SK-N-SH (cell line): Measurements from ENCODE around the gene STON2. TPM values are rescaled to one million over a fixed set of nuclear protein-coding genes. Genes with fewer than 3 reads are reported as not detected.

Experiments
- CTCF ChIA-PET: fragments of 300-600, 350-600 bp; formaldehyde crosslinking; extraction: SDS; loops from one replicate; lab custom pipeline; 2021; lab: Yijun Ruan, JAX
- POLR2A ChIA-PET: fragments of 350-600 bp; sonication (Branson Sonifier 250); formaldehyde crosslinking; extraction: SDS; loops from one replicate; lab custom pipeline; 2020; ENCODE audit warnings: antibody characterized with exemption, inconsistent platforms; lab: Yijun Ruan, JAX
- DNase-seq: peaks from one replicate; pipeline ENCODE4 v3.0.0; 2012
- H2AFZ ChIP-seq: fragments of 200-600 bp; sonication (generic); 2 replicates; pipeline ENCODE4 v1.8.1; 2016; ENCODE audit warnings: antibody characterized with exemption, mild to moderate bottlenecking, low read depth
- H3F3A ChIP-seq: fragments of 200-600 bp; sonication (generic); replicated peaks from 2 replicates; pipeline ENCODE3; 2016; ENCODE audit warnings: antibody characterized with exemption, mild to moderate bottlenecking; ENCODE audit not compliant: insufficient read depth
- H3K27ac ChIP-seq, 2 experiments: fragments of 200-500 bp in 1 of 2; fragments of 200-600 bp in 1 of 2; sonication (Bioruptor generic) in 1 of 2; sonication (generic), shearing (Covaris generic) in 1 of 2; 2 replicates each; pipeline versions ENCODE4 v1.5.1 to v1.6.1; 2014 to 2016; ENCODE audit warnings: low read depth in 2 of 2, inconsistent platforms in 1 of 2, low read length in 1 of 2, mild to moderate bottlenecking in 1 of 2, mixed read lengths in 1 of 2
- H3K27me3 ChIP-seq: fragments of 200-600 bp; sonication (generic), shearing (Covaris generic); 2 replicates; pipeline ENCODE4 v1.6.1; 2016; ENCODE audit warnings: mixed run types; ENCODE audit not compliant: insufficient read depth
- H3K36me3 ChIP-seq, 2 experiments: fragments of 200-500 bp in 1 of 2; fragments of 200-600 bp in 1 of 2; sonication (Bioruptor generic) in 1 of 2; sonication (generic) in 1 of 2; replicated peaks in 1 of 2; 2 replicates each; pipeline versions ENCODE3 to v1.5.1; 2014 to 2016; ENCODE audit warnings: low read length in 1 of 2, mild to moderate bottlenecking in 1 of 2; ENCODE audit not compliant: insufficient read depth in 2 of 2, control insufficient read depth in 1 of 2
- H3K4me1 ChIP-seq, 2 experiments: fragments of 200-500 bp in 1 of 2; fragments of 200-600 bp in 1 of 2; sonication (Bioruptor generic) in 1 of 2; sonication (generic), shearing (Covaris generic) in 1 of 2; 2 replicates each; pipeline versions ENCODE4 v1.5.1 to v1.6.1; 2014 to 2016; ENCODE audit warnings: low read depth in 1 of 2, low read length in 1 of 2, mixed run types in 1 of 2; ENCODE audit not compliant: insufficient read depth in 2 of 2, control insufficient read depth in 1 of 2
- H3K4me2 ChIP-seq: fragments of 200-600 bp; sonication (generic), shearing (Covaris generic); 2 replicates; pipeline ENCODE4 v1.6.1; 2017; ENCODE audit warnings: mixed run types
- H3K4me3 ChIP-seq, 2 experiments: fragments of 200-500 bp in 1 of 2; fragments of 200-600 bp in 1 of 2; sonication (Bioruptor generic) in 1 of 2; sonication (generic), shearing (Covaris generic) in 1 of 2; 2 replicates each; pipeline versions ENCODE4 v1.5.1 to v1.8.1; 2014 to 2016; ENCODE audit warnings: low read depth in 2 of 2, inconsistent platforms in 1 of 2, low read length in 1 of 2, mild to moderate bottlenecking in 1 of 2, mixed read lengths in 1 of 2, moderate library complexity in 1 of 2
- H3K79me2 ChIP-seq: fragments of 200-600 bp; sonication (generic); 2 replicates; pipeline ENCODE4 v1.8.1; 2017; ENCODE audit warnings: mild to moderate bottlenecking; ENCODE audit not compliant: insufficient read depth
- H3K9ac ChIP-seq: fragments of 200-600 bp; sonication (generic); 2 replicates; pipeline ENCODE4 v1.6.1; 2017; ENCODE audit warnings: mixed run types
- H3K9me2 ChIP-seq: fragments of 200-600 bp; sonication (generic); 2 replicates; pipeline ENCODE4 v1.6.1; 2017; ENCODE audit warnings: mixed run types
- H3K9me3 ChIP-seq: fragments of 200-600 bp; sonication (generic); 2 replicates; pipeline ENCODE4 v1.6.1; 2017; ENCODE audit warnings: mixed run types, mild to moderate bottlenecking, moderate library complexity
- H4K20me1 ChIP-seq: fragments of 200-600 bp; sonication (generic); 2 replicates; pipeline ENCODE4 v1.6.1; 2017; ENCODE audit warnings: mild to moderate bottlenecking, mixed run types; ENCODE audit not compliant: insufficient read depth
- CTCF ChIP-seq: fragments of 200-600 bp; sonication (generic); IDR thresholded peaks from 2 replicates; pipeline ENCODE4 v1.6.1; 2017; ENCODE audit warnings: antibody characterized with exemption, mild to moderate bottlenecking, moderate library complexity
- ELF1 ChIP-seq: IDR thresholded peaks from 2 replicates; pipeline ENCODE4 v1.4.0; 2012
- EZH2phosphoT487 ChIP-seq: fragments of 200-600 bp; sonication (generic); IDR thresholded peaks from 2 replicates; pipeline ENCODE4 v1.6.1; 2017; ENCODE audit warnings: low read depth, mixed run types, mild to moderate bottlenecking, antibody characterized with exemption, moderate library complexity, borderline replicate concordance
- FOSL2 ChIP-seq: IDR thresholded peaks from 2 replicates; pipeline ENCODE4 v1.4.0; 2012; ENCODE audit warnings: low read depth, mild to moderate bottlenecking, moderate library complexity, borderline replicate concordance
- MAX ChIP-seq: IDR thresholded peaks from 2 replicates; pipeline ENCODE4 v1.4.0; 2012; ENCODE audit warnings: low read depth
- REST ChIP-seq: IDR thresholded peaks from 2 replicates; pipeline ENCODE4 v1.6.1; 2012; ENCODE audit warnings: mild to moderate bottlenecking, low read depth, low read length, moderate library complexity
- TEAD4 ChIP-seq: IDR thresholded peaks from 2 replicates; pipeline ENCODE4 v1.4.0; 2012; ENCODE audit warnings: mild to moderate bottlenecking, borderline replicate concordance; ENCODE audit not compliant: insufficient read depth
- WGBS: methylation state at CpG from one replicate; pipeline ENCODE4 v1.1.6; 2017; ENCODE audit warnings: low lambda C conversion rate; 5-methylcytosine and 5-hydroxymethylcytosine counted together
- polyA plus RNA-seq, 3 experiments: library from polyadenylated mRNA; depleted of rRNA; stranded (reverse); fragments of >200 nt; gene quantifications; 2 replicates each; pipeline ENCODE4 v1.2.3, GENCODE V29; 2012
- TF ChIP-seq, protein P1 (sequence below): fragments of 150-350 bp; IDR thresholded peaks from 2 replicates; pipeline ENCODE4 v1.6.1; 2016; ENCODE audit warnings: mild to moderate bottlenecking, low read depth, low read length
- TF ChIP-seq, protein P2 (sequence below): IDR thresholded peaks from 2 replicates; pipeline ENCODE4 v1.4.0; 2012; ENCODE audit warnings: low read depth, borderline replicate concordance

Gene STON2
- polyA plus RNA-seq, 1 of the 3 experiments (the other 2 are of a cell fraction) = not detected

DNA sequence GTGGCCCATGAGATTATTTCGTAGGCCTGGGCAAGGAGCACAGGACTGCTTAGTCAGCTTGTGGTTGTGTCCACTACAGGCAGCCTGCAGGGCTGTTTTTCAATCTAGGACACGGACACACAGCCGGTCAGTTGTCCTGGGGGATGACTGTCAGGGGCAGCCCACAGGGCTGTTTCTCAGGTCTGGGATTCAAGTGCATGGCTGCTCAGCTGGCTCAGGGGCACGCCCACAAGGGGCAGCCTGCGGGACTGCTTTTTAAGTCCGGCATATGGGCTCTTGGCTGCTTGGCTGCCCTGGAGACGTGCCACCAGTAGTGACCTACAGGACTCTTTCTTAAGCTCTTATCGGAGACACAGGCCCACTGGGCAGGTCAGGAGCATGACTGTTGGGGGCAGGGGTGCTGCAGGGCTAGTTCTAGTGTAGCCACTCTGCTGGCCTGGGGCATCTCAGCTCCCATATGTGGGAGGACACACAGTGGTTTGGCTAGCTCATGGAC is 152.8 kb downstream of the STON2 start:
- 33% methylated on average over 3 of the region's 8 CpGs for WGBS
- H3K27me3 ChIP-seq = no peaks in the 10 kb centered on the region
- H4K20me1 ChIP-seq = no peaks in the 10 kb centered on the region
- POLR2A ChIA-PET = no interaction called here
- no peaks in the 10 kb centered on the region for H3K4me1 ChIP-seq
- H3K36me3 ChIP-seq = no peaks in the 10 kb centered on the region
- H3K9me3 ChIP-seq = no peaks in the 10 kb centered on the region
- H2AFZ ChIP-seq = no peak overlapping the region
- no peak overlapping the region for H3K27ac ChIP-seq
- H3K79me2 ChIP-seq = no peaks in the 10 kb centered on the region
- H3K9ac ChIP-seq = no peak overlapping the region
- no peaks in the 10 kb centered on the region for H3K9me2 ChIP-seq
- no peak for TF ChIP-seq CTCF
- TF ChIP-seq FOSL2 = no peak
- TF ChIP-seq, protein P1, sequence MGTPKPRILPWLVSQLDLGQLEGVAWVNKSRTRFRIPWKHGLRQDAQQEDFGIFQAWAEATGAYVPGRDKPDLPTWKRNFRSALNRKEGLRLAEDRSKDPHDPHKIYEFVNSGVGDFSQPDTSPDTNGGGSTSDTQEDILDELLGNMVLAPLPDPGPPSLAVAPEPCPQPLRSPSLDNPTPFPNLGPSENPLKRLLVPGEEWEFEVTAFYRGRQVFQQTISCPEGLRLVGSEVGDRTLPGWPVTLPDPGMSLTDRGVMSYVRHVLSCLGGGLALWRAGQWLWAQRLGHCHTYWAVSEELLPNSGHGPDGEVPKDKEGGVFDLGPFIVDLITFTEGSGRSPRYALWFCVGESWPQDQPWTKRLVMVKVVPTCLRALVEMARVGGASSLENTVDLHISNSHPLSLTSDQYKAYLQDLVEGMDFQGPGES = no peak
- no peak for TF ChIP-seq MAX
- TF ChIP-seq EZH2phosphoT487 = no peak
- TF ChIP-seq, protein P2, sequence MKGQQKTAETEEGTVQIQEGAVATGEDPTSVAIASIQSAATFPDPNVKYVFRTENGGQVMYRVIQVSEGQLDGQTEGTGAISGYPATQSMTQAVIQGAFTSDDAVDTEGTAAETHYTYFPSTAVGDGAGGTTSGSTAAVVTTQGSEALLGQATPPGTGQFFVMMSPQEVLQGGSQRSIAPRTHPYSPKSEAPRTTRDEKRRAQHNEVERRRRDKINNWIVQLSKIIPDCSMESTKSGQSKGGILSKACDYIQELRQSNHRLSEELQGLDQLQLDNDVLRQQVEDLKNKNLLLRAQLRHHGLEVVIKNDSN = no peak
- no peak for TF ChIP-seq TEAD4
- no peak for TF ChIP-seq ELF1
- no peak for TF ChIP-seq REST
- TF ChIP-seq, all 33 proteins: peak for 0
- no peaks in the 10 kb centered on the region for H3F3A ChIP-seq
- H3K4me2 ChIP-seq = no peak overlapping the region
- DNase-seq = no peak
- no peak overlapping the region for H3K4me3 ChIP-seq
- CTCF ChIA-PET = interaction anchor here (0.7 to 1.4 kb wide), 5 partner anchors 22 to 206 kb away, joined by 3 to 4 read pairs (median 3); no protein-coding TSS in a partner anchor
